HG03439 (cell line): ENCODE results near the gene SMU1.

Experiments
- ATAC-seq: cut with Tn5 transposase; IDR thresholded peaks from one replicate; pipeline ENCODE4 v1.9.1; 2021; ENCODE audit warnings: mild to moderate bottlenecking, moderate library complexity; ENCODE audit not compliant: unreplicated experiment

SMU1 gene

DNA sequence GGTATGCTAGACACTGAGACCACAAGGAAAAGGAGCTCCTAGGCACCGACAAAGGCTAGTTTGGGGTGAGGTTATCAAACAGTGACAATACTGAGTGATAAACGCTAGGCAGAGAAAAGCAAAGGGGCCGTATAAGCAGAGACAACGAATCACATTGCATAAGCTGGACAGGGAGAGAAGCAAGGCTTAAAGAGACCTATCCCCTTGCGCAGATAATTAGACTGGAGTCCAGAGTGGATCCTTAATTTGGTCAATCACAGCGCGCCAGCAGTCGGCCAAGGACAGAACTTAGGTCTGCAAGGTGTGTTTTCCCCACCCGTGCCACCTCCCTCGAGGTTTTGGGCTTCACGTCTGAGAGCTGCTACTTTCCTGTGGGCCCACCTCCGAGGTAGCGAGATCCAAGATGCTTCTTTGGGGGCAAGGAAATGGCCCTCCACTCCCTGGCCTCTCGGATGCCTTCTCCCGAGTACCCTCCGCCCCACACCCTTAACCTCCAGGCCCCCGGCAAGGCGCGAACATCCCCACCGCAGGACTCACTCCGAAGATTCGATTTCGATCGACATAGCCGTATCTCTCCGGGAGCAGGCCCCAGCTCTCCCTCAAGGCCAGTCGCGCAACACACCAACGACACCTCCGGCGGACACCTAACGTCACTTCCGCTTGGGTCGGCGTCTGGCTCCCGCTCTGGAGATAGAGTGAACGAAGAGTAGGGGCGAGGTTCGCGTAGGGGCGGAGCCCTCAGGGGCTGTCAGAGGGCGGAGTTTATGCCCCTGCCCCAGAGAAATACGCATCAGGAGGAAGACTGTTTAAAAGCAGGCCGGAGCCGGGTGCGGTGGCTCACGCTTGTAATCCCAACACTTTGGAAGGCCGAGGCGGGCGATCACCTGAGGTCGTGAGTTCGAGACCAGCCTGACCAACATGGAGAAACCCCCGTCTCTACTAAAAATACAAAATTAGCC is at the start of gene SMU1:
Gene SMU1 (minus strand): TSS at position 629 of the 959 bp plus-strand sequence. CDS start 66 bp downstream, at position 563.
- ATAC-seq: peak; percentile 99

DNA sequence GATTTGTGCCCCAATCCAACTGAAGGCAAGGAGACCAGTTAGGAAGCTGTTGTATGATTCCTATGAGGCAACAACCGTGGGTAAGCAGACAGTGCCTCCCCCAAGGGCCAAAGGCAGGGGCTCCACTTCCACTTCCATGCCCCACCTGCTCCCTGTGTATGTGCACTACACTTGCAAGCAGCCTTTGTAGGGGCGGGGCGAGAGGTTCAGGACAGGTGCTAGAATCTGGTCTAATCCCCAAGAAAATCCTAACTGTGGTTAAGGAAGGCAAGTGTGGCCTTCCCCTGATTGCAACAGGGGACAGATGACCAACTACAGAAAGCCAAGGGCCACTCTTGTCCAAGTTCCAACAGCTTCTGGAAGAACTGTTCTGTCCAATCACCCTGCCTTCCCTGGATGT is 49.0 kb upstream of the SMU1 start:
- no peak for ATAC-seq

DNA sequence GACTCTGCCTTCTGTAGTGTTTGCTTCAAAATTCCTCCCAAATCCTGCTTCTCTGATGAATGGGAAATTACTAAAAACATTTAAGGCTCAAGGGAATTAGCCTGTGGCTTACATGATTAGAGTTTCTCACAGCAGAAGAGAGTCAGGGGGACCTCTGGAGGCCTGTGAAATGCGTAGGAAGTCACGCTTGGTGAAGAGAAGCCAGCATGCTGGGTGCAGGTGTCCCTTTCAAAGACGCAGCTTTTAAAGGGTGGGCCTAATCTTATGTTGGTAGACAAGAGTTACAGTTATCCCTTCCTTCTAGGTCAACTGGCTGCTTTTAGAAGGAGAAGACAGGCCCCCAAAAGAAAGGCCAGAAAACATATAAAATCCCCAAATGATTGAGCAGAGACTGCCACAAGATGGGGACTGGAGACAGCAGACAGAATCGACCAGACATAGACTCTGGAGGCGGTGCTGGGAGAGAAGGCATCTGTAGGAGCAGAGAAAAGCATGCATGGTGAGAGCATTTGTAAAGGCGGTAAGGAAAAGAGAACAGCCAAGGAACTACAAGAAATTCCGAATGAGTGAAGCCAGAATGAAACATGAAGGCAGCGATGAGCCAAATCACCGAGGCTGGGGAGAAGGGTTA is 48.4 kb upstream of the SMU1 start:
- ATAC-seq: peak; percentile 46

DNA sequence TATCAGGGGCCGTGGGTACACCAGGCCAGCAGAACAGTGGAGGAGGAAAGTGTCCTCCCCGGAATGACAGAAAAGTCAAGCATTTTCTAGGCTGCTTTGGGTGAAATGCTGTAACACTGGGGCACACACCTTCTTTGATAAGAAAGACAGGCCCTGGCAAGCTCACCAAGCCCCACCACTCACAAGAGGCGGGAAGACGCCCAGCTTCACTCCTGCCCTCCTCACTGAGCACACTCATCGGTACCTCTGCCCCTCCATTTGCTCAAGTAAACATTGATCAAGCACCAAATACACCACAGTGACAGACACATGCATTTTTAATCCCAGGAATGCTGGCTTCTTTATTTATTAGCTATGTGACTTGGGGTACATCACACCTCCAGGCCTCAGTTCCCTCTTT is 47.6 kb upstream of the SMU1 start:
- no peak for ATAC-seq

GRCh38 chr9:33123407-33124031 is 47.0 kb upstream of the SMU1 start:
- no peak for ATAC-seq

DNA sequence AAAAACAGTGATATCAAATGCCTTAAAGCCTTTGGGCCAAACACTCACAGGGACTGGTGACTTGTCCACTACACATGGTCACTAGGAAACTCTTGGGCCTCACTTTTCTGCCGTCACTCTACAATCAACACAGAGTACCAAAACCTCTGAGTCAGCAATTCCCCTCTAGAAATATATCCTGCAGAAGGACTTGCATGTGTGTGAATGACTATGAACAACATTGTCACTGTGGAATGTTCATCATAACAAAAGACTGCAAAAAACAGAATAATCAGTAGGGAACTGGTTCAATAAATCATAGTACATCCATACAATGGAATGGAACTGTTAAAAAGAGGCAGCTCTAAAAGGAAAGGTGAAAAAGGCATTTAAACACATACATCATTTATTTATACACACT is 44.1 kb upstream of the SMU1 start:
- ATAC-seq: no peak

GRCh38 chr9:33117796-33118195 is 41.3 kb upstream of the SMU1 start:
- no peak for ATAC-seq

GRCh38 chr9:33117306-33117705 is 40.8 kb upstream of the SMU1 start:
- ATAC-seq: no peak

GRCh38 chr9:33116860-33117259 is 40.4 kb upstream of the SMU1 start:
- no peak for ATAC-seq

GRCh38 chr9:33114746-33115145 is 38.3 kb upstream of the SMU1 start:
- ATAC-seq: no peak

- ATAC-seq: no peak
These were observed 37.5 kb upstream of the SMU1 start for GRCh38 chr9:33113799-33114547.

- no peak for ATAC-seq
These were observed 35.6 kb upstream of the SMU1 start for GRCh38 chr9:33112094-33112493.

DNA sequence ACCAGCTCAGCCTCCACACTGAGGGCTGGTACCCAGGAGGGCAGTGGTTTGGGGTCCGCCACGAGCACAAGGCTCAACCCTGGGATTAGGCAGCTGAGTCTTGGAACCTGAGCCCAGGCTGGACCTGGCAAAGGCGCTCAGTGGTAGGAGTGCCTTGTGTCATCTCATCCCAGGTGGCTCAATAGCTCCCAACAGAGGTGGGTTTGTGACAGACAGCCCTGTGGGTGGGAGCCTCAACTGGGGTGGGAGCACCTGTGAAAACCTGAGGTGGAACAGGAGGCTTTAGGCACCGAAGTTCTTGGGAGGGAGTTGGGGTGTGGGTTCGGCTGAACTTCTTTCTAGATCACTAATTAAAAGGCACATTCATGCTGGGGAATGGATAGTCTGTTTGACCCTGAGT is 35.2 kb upstream of the SMU1 start:
- ATAC-seq: no peak

GRCh38 chr9:33110686-33111085 is 34.2 kb upstream of the SMU1 start:
- ATAC-seq: no peak

- ATAC-seq: no peak
These were observed 33.5 kb upstream of the SMU1 start for GRCh38 chr9:33109850-33110595.

DNA sequence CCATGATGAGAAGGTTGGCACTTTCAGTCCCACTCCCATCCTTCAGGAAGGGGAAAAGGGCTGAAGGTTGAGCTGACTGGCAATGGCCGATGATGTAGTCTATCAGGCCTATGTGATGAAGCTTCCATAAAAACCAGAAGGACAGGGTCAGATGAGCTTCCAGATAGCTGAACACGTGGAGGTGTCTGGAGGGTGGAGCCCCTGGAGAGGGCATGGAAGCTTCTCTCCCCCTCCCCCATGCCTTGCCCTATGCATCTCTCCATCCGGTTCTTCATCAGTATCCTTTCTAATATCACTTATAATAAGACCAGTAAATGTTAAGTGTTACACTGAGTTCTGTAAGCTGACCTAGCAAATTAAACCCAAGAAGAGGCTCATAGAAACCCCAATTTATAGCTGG is 32.6 kb upstream of the SMU1 start:
- no peak for ATAC-seq

GRCh38 chr9:33108472-33108871 is 32.0 kb upstream of the SMU1 start:
- ATAC-seq: no peak

- no peak for ATAC-seq
These were observed 31.3 kb upstream of the SMU1 start for GRCh38 chr9:33107762-33108161.

DNA sequence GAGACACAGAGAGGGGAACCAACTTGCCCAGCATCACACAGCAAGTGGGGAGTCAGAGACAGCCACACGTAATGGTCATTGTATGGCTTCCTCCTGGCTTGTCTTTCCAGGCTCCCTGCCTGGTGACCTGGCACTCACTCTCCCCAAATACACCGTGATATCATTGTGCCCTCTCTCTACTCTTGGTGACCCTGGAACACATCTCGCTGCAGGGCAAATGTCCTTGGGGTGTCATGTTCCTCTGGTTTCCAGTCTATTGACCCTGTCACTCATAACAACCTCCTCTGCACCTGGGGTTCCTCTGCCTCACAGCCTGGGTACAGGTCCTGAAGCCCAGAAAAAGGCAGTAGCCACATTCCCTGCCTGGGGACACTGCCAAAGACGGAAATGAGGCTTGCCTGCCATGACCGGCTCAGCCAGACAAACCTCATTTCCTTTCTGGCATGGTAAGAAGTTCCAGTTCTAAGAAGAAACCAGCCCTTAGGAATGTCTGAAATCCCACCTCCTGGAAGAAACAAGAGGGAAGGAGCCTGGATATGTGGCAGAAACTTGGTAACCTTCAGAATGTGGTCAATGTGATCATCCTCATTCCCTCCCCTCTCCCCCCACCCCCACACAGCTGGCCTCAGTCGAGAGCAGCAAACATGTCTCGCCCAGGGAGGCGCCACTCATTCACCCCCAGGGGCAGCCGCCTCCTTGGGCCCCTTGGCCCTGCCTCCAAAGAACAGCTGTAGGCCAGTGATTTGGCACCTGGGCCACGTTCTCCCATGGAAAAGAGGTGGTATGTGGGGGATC is 30.6 kb upstream of the SMU1 start:
- ATAC-seq: no peak

GRCh38 chr9:33106372-33106771 is 29.9 kb upstream of the SMU1 start:
- no peak for ATAC-seq
